A549 (cell line): ENCODE data around the gene EXOC2. TPM values are rescaled to one million over a fixed set of nuclear protein-coding genes. Genes with fewer than 3 reads are reported as not detected.

ENCODE experiments used
- ATAC-seq, 2 experiments: fragments of 200-7000 bp in 1 of 2; fragments of >200 bp in 1 of 2; cut with Nextera tagmentation in 1 of 2; cut with Tn5 transposase in 1 of 2; 3 replicates each; pipeline versions ENCODE4 v1.8.0 to v1.9.1; 2018 to 2020; ENCODE audit warnings: mild to moderate bottlenecking in 1 of 2, moderate library complexity in 1 of 2
- CTCF ChIA-PET: fragments of 300-600 bp; sonication (Branson Sonifier 250); formaldehyde crosslinking; extraction: SDS; loops from one replicate; lab custom pipeline; 2021; ENCODE audit warnings: antibody characterized with exemption, inconsistent platforms; lab: Yijun Ruan, JAX
- POLR2A ChIA-PET: fragments of 350-600 bp; formaldehyde crosslinking; extraction: SDS; loops from one replicate; lab custom pipeline; 2021; ENCODE audit warnings: antibody characterized with exemption, inconsistent platforms; lab: Yijun Ruan, JAX
- DNase-seq, 2 experiments: peaks; one replicate each; pipeline versions ENCODE4 v3.0.0 to v3.0.0-alpha.2; 2011 to 2016; ENCODE audit warnings: low read depth in 1 of 2, low spot score in 1 of 2
- FAIRE-seq: peaks from 2 replicates; lab custom pipeline; 2011; peaks lifted over from hg19 to GRCh38; lab: Jason Lieb, UNC
- H3K27ac ChIP-seq, 2 experiments: fragments of >200 bp; sonication (Bioruptor Twin); formaldehyde crosslinking; 3 replicates each; pipeline ENCODE4 v1.5.1; 2016 to 2017
- H3K4me1 ChIP-seq: fragments of >200 bp; sonication (Bioruptor Twin); formaldehyde crosslinking; 3 replicates; pipeline ENCODE4 v1.6.1; 2016
- H3K4me2 ChIP-seq: fragments of >200 bp; sonication (Bioruptor Twin); formaldehyde crosslinking; 3 replicates; pipeline ENCODE4 v1.6.1; 2016
- H3K4me3 ChIP-seq: fragments of >200 bp; sonication (Bioruptor Twin); formaldehyde crosslinking; 3 replicates; pipeline ENCODE4 v1.5.1; 2016
- H3K9me3 ChIP-seq: fragments of >200 bp; sonication (Bioruptor Twin); formaldehyde crosslinking; 3 replicates; pipeline ENCODE4 v1.6.1; 2016
- ATOH8 ChIP-seq: fragments of 250-450 bp; sonication (Bioruptor Pico); IDR thresholded peaks from 2 replicates; pipeline ENCODE4 v1.5.0; 2020; ENCODE audit warnings: low read depth, mild to moderate bottlenecking, moderate library complexity
- BCL3 ChIP-seq: fragments of >200 bp; sonication (Bioruptor Twin); formaldehyde crosslinking; IDR thresholded peaks from 3 replicates; pipeline ENCODE4 v1.6.1; 2016
- BHLHE40 ChIP-seq: IDR thresholded peaks from 2 replicates; pipeline ENCODE4 v1.6.1; 2012; ENCODE audit warnings: low read depth, low read length, inconsistent platforms
- CBX8 ChIP-seq: fragments of 200-600 bp; sonication (generic); IDR thresholded peaks from 2 replicates; pipeline ENCODE4 v1.6.1; 2016
- CHD4 ChIP-seq: fragments of 200-600 bp; sonication (generic); IDR thresholded peaks from 2 replicates; pipeline ENCODE4 v1.6.1; 2016; ENCODE audit warnings: antibody characterized with exemption, mild to moderate bottlenecking, borderline replicate concordance
- EHMT2 ChIP-seq: fragments of 200-600 bp; sonication (generic); IDR thresholded peaks from 2 replicates; pipeline ENCODE4 v1.6.1; 2016; ENCODE audit warnings: antibody characterized with exemption, low read depth, mild to moderate bottlenecking, moderate library complexity
- EP300 ChIP-seq, 2 experiments: fragments of >200 bp; sonication (Bioruptor Twin); formaldehyde crosslinking; IDR thresholded peaks; 2 replicates in 1 of 2; 3 replicates in 1 of 2; pipeline ENCODE4 v1.6.1; 2016 to 2017
- FOSB ChIP-seq: fragments of 250-450 bp; sonication (Bioruptor Pico); IDR thresholded peaks from 2 replicates; pipeline ENCODE4 v1.5.0; 2020; ENCODE audit warnings: mild to moderate bottlenecking, moderate library complexity
- FOSL2 ChIP-seq, 2 experiments: fragments of 450-650 bp in 1 of 2; fragments of >200 bp in 1 of 2; sonication (Bioruptor Twin) in 1 of 2; formaldehyde crosslinking; IDR thresholded peaks; 2 replicates each; pipeline versions ENCODE4 v1.5.0 to v1.6.1; 2016 to 2020; ENCODE audit warnings: mild to moderate bottlenecking in 1 of 2, moderate library complexity in 1 of 2
- FOXS1 ChIP-seq: fragments of 250-450 bp; sonication (Bioruptor Pico); IDR thresholded peaks from 2 replicates; pipeline ENCODE4 v1.5.0; 2020; ENCODE audit warnings: mild to moderate bottlenecking, moderate library complexity
- GATA3 ChIP-seq: IDR thresholded peaks from 2 replicates; pipeline ENCODE4 v1.6.1; 2012; ENCODE audit warnings: borderline replicate concordance
- HDAC2 ChIP-seq: fragments of 200-600 bp; sonication (generic); IDR thresholded peaks from 2 replicates; pipeline ENCODE4 v1.6.1; 2016
- HEYL ChIP-seq: fragments of 250-450 bp; sonication (Bioruptor Pico); IDR thresholded peaks from 2 replicates; pipeline ENCODE4 v1.8.0; 2021; ENCODE audit warnings: mild to moderate bottlenecking, moderate library complexity
- HOXB13 ChIP-seq: fragments of 250-450 bp; sonication (Bioruptor Pico); IDR thresholded peaks from 2 replicates; pipeline ENCODE4 v1.5.0; 2020; ENCODE audit warnings: low read depth, mild to moderate bottlenecking, moderate library complexity
- KDM1A ChIP-seq: fragments of 200-600 bp; sonication (generic); IDR thresholded peaks from 2 replicates; pipeline ENCODE4 v1.6.1; 2016; ENCODE audit warnings: low read depth, mild to moderate bottlenecking
- MAFK ChIP-seq: fragments of 450-650 bp; IDR thresholded peaks from 2 replicates; pipeline ENCODE4 v1.6.1; 2014; ENCODE audit not compliant: partially characterized antibody
- MAX ChIP-seq: IDR thresholded peaks from 2 replicates; pipeline ENCODE4 v1.6.1; 2012
- MYC ChIP-seq: IDR thresholded peaks from 2 replicates; pipeline ENCODE4 v1.6.1; 2012; ENCODE audit warnings: mild to moderate bottlenecking, inconsistent platforms, low read length, improper control_type of control experiment, borderline replicate concordance
- NR3C1 ChIP-seq: fragments of >200 bp; sonication (Bioruptor Twin); formaldehyde crosslinking; IDR thresholded peaks from 3 replicates; pipeline ENCODE4 v1.6.1; 2017
- PHF8 ChIP-seq: fragments of 200-600 bp; sonication (generic); IDR thresholded peaks from 2 replicates; pipeline ENCODE4 v1.6.1; 2016; ENCODE audit warnings: low read depth, mild to moderate bottlenecking, antibody characterized with exemption, moderate library complexity, borderline replicate concordance
- POLR2A ChIP-seq: IDR thresholded peaks from 2 replicates; pipeline ENCODE4 v1.6.1; 2012; ENCODE audit warnings: mild to moderate bottlenecking, low read length
- RCOR1 ChIP-seq: fragments of 150-350 bp; IDR thresholded peaks from 2 replicates; pipeline ENCODE4 v1.6.1; 2014; ENCODE audit warnings: antibody characterized with exemption, low read length, low read depth
- REST ChIP-seq: fragments of 200-600 bp; sonication (generic); IDR thresholded peaks from 2 replicates; pipeline ENCODE4 v1.6.1; 2016; ENCODE audit warnings: antibody characterized with exemption, mild to moderate bottlenecking, moderate library complexity
- RFX5 ChIP-seq: fragments of 450-650 bp; IDR thresholded peaks from 2 replicates; pipeline ENCODE4 v1.7.1; 2014; ENCODE audit warnings: antibody characterized with exemption, mild to moderate bottlenecking, moderate library complexity
- SMC3 ChIP-seq: fragments of >200 bp; sonication (Bioruptor Twin); formaldehyde crosslinking; IDR thresholded peaks from 3 replicates; pipeline ENCODE4 v1.6.1; 2018; ENCODE audit warnings: inconsistent platforms
- SREBF2 ChIP-seq: fragments of 450-650 bp; IDR thresholded peaks from 2 replicates; pipeline ENCODE4 v1.6.1; 2014; ENCODE audit warnings: mild to moderate bottlenecking, moderate library complexity
- TFCP2L1 ChIP-seq: fragments of 250-450 bp; sonication (Bioruptor Pico); IDR thresholded peaks from 2 replicates; pipeline ENCODE4 v1.5.0; 2021; ENCODE audit warnings: mild to moderate bottlenecking
- TP53 ChIP-seq: fragments of 250-450 bp; sonication (Bioruptor Pico); IDR thresholded peaks from 2 replicates; pipeline ENCODE4 v1.5.0; 2021; ENCODE audit warnings: mild to moderate bottlenecking, moderate library complexity
- ZNF302 ChIP-seq: fragments of 250-450 bp; sonication (Bioruptor Pico); IDR thresholded peaks from 2 replicates; pipeline ENCODE4 v1.9.0; 2021; ENCODE audit warnings: inconsistent platforms, mild to moderate bottlenecking, moderate library complexity
- WGBS: methylation state at CpG from one replicate; pipeline ENCODE4 v1.1.6; 2017; ENCODE audit errors: missing lambda C conversion rate; 5-methylcytosine and 5-hydroxymethylcytosine counted together
- polyA plus RNA-seq, 4 experiments: library from polyadenylated mRNA; depleted of rRNA in 3 of 4; stranded (reverse); fragments of >200 nt; fragmentation: RNase III in 1 of 4; extraction: RNeasy Plus Mini Kit Qiagen cat#74134 plus additional on column Dnase treatment in 1 of 4; gene quantifications; 2 replicates in 3 of 4; 3 replicates in 1 of 4; pipeline ENCODE4 v1.2.3, GENCODE V29; 2011 to 2017

The EXOC2 gene
- polyA plus RNA-seq, 2 of the 4 experiments (the other 2 are of a cell fraction) = 13.3 to 22.9 TPM

GRCh38 chr6:497258-497657 is 195.7 kb downstream of the EXOC2 start:
- POLR2A ChIA-PET = no interaction called here
- CTCF ChIA-PET = no interaction called here
- H3K4me3 ChIP-seq = no peak overlapping the region
- FAIRE-seq (no peak), DNase-seq (no peak), ATAC-seq (no peak)
- H3K4me2 ChIP-seq = no peak overlapping the region
- TF ChIP-seq EHMT2 (no peak), PHF8 (no peak), RCOR1 (no peak), HOXB13 (CRISPR knock-in tag) (no peak), FOSB (CRISPR knock-in tag) (no peak), SMC3 (no peak), MYC (no peak), FOSL2 (IDR thresholded peaks at IDR 0.05) (no peak), FOSL2 (CRISPR knock-in tag; IDR thresholded peaks at IDR 0.05) (no peak), HDAC2 (no peak), TFCP2L1 (CRISPR knock-in tag) (no peak), RFX5 (no peak), TP53 (CRISPR knock-in tag) (no peak), KDM1A (no peak), BHLHE40 (no peak), ZNF302 (CRISPR knock-in tag) (no peak), REST (no peak), CBX8 (no peak), FOXS1 (CRISPR knock-in tag) (no peak), EP300 (IDR thresholded peaks at IDR 0.05) (no peak), GATA3 (no peak)
- no peak overlapping the region for H3K27ac ChIP-seq
- H3K4me1 ChIP-seq = no peaks in the 10 kb centered on the region
- no peaks in the 10 kb centered on the region for H3K9me3 ChIP-seq
- 98% methylated on average over 2 of the region's 2 CpGs for WGBS

GRCh38 chr6:496649-497048 is 196.3 kb downstream of the EXOC2 start:
- H3K4me2 ChIP-seq = no peak overlapping the region
- H3K4me3 ChIP-seq = no peak overlapping the region
- no peak for ATAC-seq
- no peak overlapping the region for H3K27ac ChIP-seq
- CTCF ChIA-PET = no interaction called here
- POLR2A ChIA-PET = no interaction called here
- no peak for TF ChIP-seq ATOH8 (CRISPR knock-in tag)
- no peak for TF ChIP-seq MAX
- TF ChIP-seq CHD4 = no peak
- TF ChIP-seq SREBF2 = no peak
- TF ChIP-seq MAFK = no peak
- no peak for TF ChIP-seq BCL3
- no peak for TF ChIP-seq GATA3
- TF ChIP-seq FOSL2 (IDR thresholded peaks at IDR 0.05) = no peak
- TF ChIP-seq FOSL2 (CRISPR knock-in tag; IDR thresholded peaks at IDR 0.05) = no peak
- no peak for TF ChIP-seq HEYL (CRISPR knock-in tag)
- TF ChIP-seq POLR2A = no peak
- TF ChIP-seq NR3C1 = no peak
- H3K9me3 ChIP-seq = no peaks in the 10 kb centered on the region
- DNase-seq = no peak
- FAIRE-seq = no peak
- 95% methylated on average over 5 of the region's 5 CpGs for WGBS
- no peaks in the 10 kb centered on the region for H3K4me1 ChIP-seq
